MCF 10A (cell line): ENCODE data around the gene HECTD1. TPM values are rescaled to one million over a fixed set of nuclear protein-coding genes. Genes with fewer than 3 reads are reported as not detected.

Source experiments
- BruUV-seq: library from RNA; stranded (reverse); fragments of 400-500 nt; replicated peaks from 2 replicates; lab custom pipeline; 2021; lab: Mats Ljungman, UMichigan
- CTCF ChIA-PET: fragments of 300-600 bp; sonication (Branson Sonifier 250); formaldehyde crosslinking; extraction: SDS; loops from one replicate; lab custom pipeline; 2021; ENCODE audit warnings: antibody characterized with exemption, inconsistent platforms; lab: Yijun Ruan, JAX
- POLR2A ChIA-PET: fragments of 300-600, 350-650 bp; sonication (Branson Sonifier 250); formaldehyde crosslinking; extraction: SDS; loops from one replicate; lab custom pipeline; 2020; ENCODE audit warnings: antibody characterized with exemption, inconsistent platforms; lab: Yijun Ruan, JAX
- DNase-seq: peaks from one replicate; pipeline ENCODE4 v3.0.0-alpha.2; 2018; ENCODE audit not compliant: unreplicated experiment
- H3K27ac Mint-ChIP-seq: one replicate; pipeline ENCODE4 v1.8.0; 2022; ENCODE audit warnings: mild to moderate bottlenecking, low read depth, mixed read lengths; ENCODE audit not compliant: unreplicated experiment
- H3K27me3 Mint-ChIP-seq: one replicate; pipeline ENCODE4 v1.8.0; 2022; ENCODE audit warnings: mixed read lengths; ENCODE audit not compliant: insufficient read depth, unreplicated experiment
- H3K36me3 Mint-ChIP-seq: one replicate; pipeline ENCODE4 v1.8.0; 2022; ENCODE audit warnings: mild to moderate bottlenecking, moderate library complexity, mixed read lengths; ENCODE audit not compliant: insufficient read depth, unreplicated experiment
- H3K4me1 Mint-ChIP-seq: one replicate; pipeline ENCODE4 v1.8.0; 2022; ENCODE audit warnings: mixed read lengths; ENCODE audit not compliant: insufficient read depth, unreplicated experiment
- H3K4me3 Mint-ChIP-seq: one replicate; pipeline ENCODE4 v1.8.0; 2022; ENCODE audit warnings: mild to moderate bottlenecking, moderate library complexity, mixed read lengths; ENCODE audit not compliant: unreplicated experiment
- H3K9me3 Mint-ChIP-seq: one replicate; pipeline ENCODE4 v1.8.0; 2022; ENCODE audit warnings: mixed read lengths; ENCODE audit not compliant: unreplicated experiment
- CTCF ChIP-seq: fragments of 200-600 bp; IDR thresholded peaks from one replicate; pipeline ENCODE4 v1.8.0; 2022; ENCODE audit warnings: antibody characterized with exemption, mild to moderate bottlenecking; ENCODE audit not compliant: unreplicated experiment
- intact Hi-C: fragments of 100-400 bp; cut with micrococcal nuclease; formaldehyde crosslinking; loops from 2 replicates; pipeline ENCODE4 v1.14.1; 2022
- total RNA-seq: library from RNA; stranded (reverse); gene quantifications from 2 replicates; pipeline ENCODE4 v1.2.3, GENCODE V29; 2022

HECTD1 gene
- total RNA-seq, 1 experiment from 2014 or later = 122 TPM

- ChIA-PET CTCF (interaction anchor here (0.6 kb wide), 1 partner anchor 10 kb away, joined by 3 read pairs; no protein-coding TSS in a partner anchor), POLR2A (no interaction called here)
- DNase-seq = no peak
- Mint-ChIP-seq H3K36me3 (peaks cover 78% of the 10 kb centered on the region), H3K27ac (no peak overlapping the region), H3K9me3 (no peaks in the 10 kb centered on the region), H3K4me1 (no peaks in the 10 kb centered on the region), H3K27me3 (no peaks in the 10 kb centered on the region), H3K4me3 (no peak overlapping the region)
- no peak for TF ChIP-seq CTCF
- BruUV-seq = no TSS peak
- intact Hi-C loops = no loop called here
These were observed 83.4 kb downstream of the HECTD1 start for GRCh38 chr14:31124197-31124596.

GRCh38 chr14:31122921-31123320, 84.7 kb downstream of the HECTD1 start:
- H3K4me3 Mint-ChIP-seq = no peak overlapping the region
- no peak for DNase-seq
- H3K9me3 Mint-ChIP-seq = no peaks in the 10 kb centered on the region
- no peaks in the 10 kb centered on the region for H3K27me3 Mint-ChIP-seq
- POLR2A ChIA-PET = no interaction called here
- H3K4me1 Mint-ChIP-seq = no peaks in the 10 kb centered on the region
- TF ChIP-seq CTCF = no peak
- CTCF ChIA-PET = interaction anchor here (1.5 kb wide), 1 partner anchor 17 kb away, joined by 4 read pairs; no protein-coding TSS in a partner anchor
- no peak overlapping the region for H3K27ac Mint-ChIP-seq
- BruUV-seq = no TSS peak
- peaks cover 79% of the 10 kb centered on the region for H3K36me3 Mint-ChIP-seq
- intact Hi-C loops = no loop called here

GRCh38 chr14:31122098-31122611, 85.4 kb downstream of the HECTD1 start:
- DNase-seq = no peak
- no peak overlapping the region for H3K4me3 Mint-ChIP-seq
- BruUV-seq = no TSS peak
- no peaks in the 10 kb centered on the region for H3K27me3 Mint-ChIP-seq
- no peak for TF ChIP-seq CTCF
- POLR2A ChIA-PET = no interaction called here
- H3K4me1 Mint-ChIP-seq = no peaks in the 10 kb centered on the region
- no peaks in the 10 kb centered on the region for H3K9me3 Mint-ChIP-seq
- H3K36me3 Mint-ChIP-seq = peaks cover 79% of the 10 kb centered on the region
- no peak overlapping the region for H3K27ac Mint-ChIP-seq
- intact Hi-C loops = no loop called here
- CTCF ChIA-PET = interaction anchor here (0.7 to 1.5 kb wide), 2 partner anchors 18 to 135 kb away, joined by 3 to 4 read pairs; no protein-coding TSS in a partner anchor

GRCh38 chr14:31118892-31119291, 88.7 kb downstream of the HECTD1 start:
- H3K36me3 Mint-ChIP-seq = peaks cover 89% of the 10 kb centered on the region
- H3K4me3 Mint-ChIP-seq = no peak overlapping the region
- H3K4me1 Mint-ChIP-seq = no peaks in the 10 kb centered on the region
- no peak for TF ChIP-seq CTCF
- intact Hi-C loops = no loop called here
- CTCF ChIA-PET = interaction anchor here (1.5 to 1.8 kb wide), 3 partner anchors 12 to 138 kb away, joined by 3 to 7 read pairs (median 3); no protein-coding TSS in a partner anchor
- POLR2A ChIA-PET = interaction anchor here (0.5 kb wide), 1 partner anchor 179 kb away, joined by 3 read pairs; no protein-coding TSS in a partner anchor
- H3K9me3 Mint-ChIP-seq = no peaks in the 10 kb centered on the region
- no peaks in the 10 kb centered on the region for H3K27me3 Mint-ChIP-seq
- no peak for DNase-seq
- BruUV-seq = no TSS peak
- no peak overlapping the region for H3K27ac Mint-ChIP-seq
